Activated CD4-positive, CD25-positive, alpha-beta regulatory T cell treated with anti-CD3 and anti-CD28 coated beads, Interleukin-2, amount 50 U/mL, for 24 hours (primary cell): ENCODE results near the gene EGFLAM.
"Not testable (repeated sequence)": the region's sequence is repeated elsewhere in the genome, so short reads cannot be mapped to it uniquely, and the experiment has no call there.

Experiments used
- ATAC-seq, 2 donors: fragments of 150-1000 bp; cut with Tn5 transposase; one replicate each; pipeline ENCODE4 v1.10.0; 2021; ENCODE audit warnings: mild to moderate bottlenecking in 1 of 2, moderate library complexity in 1 of 2

Gene EGFLAM

DNA sequence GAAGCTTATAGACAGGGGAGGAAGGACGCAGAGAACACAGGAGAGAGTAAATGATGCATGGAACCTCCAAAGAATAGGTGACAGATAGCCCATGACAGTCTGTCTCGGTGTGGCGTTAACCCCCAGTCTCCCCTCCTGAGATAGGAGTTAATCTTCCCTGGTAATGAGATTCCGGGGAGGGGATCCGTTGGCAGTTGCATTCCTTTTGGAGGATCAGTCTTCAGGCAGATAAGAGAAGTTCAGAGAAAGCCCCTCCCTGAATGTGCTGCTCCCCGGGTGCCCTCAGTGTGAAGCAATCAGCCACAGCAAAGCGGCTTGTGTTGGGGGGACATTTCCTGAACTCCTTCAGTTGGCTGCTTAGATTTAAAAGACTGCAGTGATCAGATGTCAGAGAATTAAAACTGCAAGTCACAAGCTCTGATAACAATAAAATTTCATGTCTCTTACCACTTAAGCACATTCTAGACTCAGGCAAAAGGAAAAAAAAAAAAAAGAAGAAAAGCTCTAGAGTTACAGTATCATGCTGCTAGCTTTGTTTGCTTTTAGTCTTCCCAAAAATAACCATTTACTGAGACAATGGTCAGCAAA, 121.1 kb downstream of the EGFLAM start:
- no peak for ATAC-seq

GRCh38 chr5:38380537-38380936, 122.2 kb downstream of the EGFLAM start:
- no peak for ATAC-seq

GRCh38 chr5:38381361-38381760, 123.0 kb downstream of the EGFLAM start:
- no peak for ATAC-seq

DNA sequence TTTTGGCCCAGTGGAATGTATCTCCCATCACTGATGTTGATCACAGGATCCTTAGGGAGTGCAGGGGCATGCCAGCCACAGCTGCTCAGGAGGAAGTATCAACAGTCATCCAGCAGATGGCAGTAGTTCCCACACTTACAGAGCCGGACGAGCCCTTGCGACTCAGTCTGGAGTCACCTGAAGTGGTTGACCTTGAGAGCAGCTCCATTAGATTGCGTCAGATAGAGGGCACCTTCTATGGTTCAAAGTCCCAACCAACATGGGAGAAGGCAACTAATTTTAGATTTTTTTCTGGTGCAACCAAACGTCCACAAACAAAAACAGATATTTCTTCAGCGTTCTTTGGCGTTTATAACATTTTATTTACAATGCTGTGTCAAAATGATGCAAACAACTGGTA, 124.5 kb downstream of the EGFLAM start:
- peak; percentile 44 to 55 for ATAC-seq

DNA sequence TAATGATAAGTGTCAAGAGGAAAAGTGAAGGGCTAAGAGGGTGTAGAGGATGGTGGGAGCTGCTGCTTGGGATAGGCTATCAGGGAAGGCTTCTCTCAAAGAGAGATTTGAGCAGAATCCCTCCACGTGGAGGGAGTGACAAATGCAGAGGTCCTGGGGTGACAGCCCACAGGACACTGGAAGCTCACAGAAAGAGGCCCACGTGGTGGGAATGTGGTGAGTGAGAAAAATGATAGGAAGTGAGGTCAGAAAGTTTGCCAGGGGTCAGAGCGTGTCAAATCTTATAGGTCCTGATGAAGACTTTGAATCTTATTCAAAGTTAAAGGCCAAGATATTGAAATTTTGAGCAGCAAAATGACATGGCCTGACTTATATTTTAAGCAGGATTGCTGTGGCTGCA, 125.3 kb downstream of the EGFLAM start:
- no peak for ATAC-seq

GRCh38 chr5:38384396-38384795, 126.0 kb downstream of the EGFLAM start:
- no peak for ATAC-seq

GRCh38 chr5:38387161-38387560, 128.8 kb downstream of the EGFLAM start:
- no peak for ATAC-seq

DNA sequence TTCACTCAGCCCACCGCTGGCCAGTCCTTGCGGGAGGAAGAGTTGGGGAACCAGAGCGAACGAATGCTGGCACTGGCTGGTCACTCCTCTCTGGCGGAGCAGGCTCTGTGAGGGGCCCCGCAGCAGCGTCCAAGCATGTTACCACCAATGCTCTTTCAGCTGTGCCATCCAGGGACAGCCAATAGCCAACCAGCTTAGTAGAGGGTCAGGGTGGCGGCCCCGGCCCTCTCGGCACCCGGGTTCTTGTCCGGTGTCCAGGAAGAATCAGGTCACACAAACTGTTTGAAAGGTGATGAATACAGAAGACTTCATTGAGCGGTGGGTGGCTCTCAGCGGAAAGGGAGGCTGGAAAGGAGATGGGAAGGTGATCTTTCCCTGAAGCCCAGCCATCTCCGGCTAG, 135.3 kb downstream of the EGFLAM start:
- ATAC-seq = no peak

DNA sequence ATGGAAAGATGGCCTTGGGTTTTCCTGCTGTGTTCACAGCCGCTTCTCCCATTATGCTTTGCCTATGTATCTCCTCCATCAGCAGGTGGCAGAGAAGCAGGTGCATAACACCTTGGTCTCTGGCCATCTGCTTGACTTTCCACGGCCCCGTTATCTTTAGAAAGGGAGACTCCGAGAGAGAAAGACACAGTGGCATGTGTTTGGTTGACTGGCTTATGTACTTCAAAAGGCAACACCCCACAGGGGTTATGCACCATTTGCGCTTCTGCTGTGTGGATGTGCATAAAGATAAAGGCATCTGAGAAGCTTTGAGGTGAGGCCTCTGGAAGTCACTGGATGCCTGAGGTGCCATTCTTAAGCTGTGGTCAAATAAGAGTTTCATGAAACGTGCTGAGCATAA, 138.4 kb downstream of the EGFLAM start:
- no peak for ATAC-seq

GRCh38 chr5:38400365-38400764, 142.0 kb downstream of the EGFLAM start:
- no peak for ATAC-seq

GRCh38 chr5:38401145-38401544, 142.8 kb downstream of the EGFLAM start:
- no peak for ATAC-seq

GRCh38 chr5:38403406-38403805, 145.0 kb downstream of the EGFLAM start:
- no peak for ATAC-seq

GRCh38 chr5:38403877-38404635, 145.7 kb downstream of the EGFLAM start:
- no peak for ATAC-seq

DNA sequence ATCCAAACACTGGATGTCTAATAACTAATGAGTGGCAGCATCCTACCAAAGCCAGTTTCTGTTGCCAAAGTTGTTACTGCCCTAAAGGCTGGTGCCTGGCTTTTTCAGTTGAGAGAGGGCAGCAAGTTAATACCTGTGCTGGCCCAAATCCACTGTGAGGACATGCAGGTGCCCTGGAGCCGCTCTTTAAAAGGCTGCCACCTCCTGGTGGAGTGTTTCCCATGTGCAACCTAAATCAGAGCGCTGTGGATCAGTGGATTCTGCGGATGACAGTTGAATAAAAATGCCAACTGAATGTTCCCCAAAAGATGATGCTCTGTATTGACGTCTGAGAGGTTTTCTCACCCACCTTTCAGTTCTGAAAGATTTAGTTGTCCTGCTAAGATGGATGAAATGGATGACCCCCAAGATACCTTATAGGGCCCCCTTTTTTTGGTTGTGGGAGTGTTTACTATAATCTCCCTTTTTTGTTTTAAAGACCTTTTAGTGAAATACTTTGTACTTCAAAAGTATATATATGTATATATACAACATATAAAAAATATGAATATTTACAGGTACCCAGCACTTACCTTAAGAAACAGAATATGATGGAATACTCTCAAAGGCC, 146.4 kb downstream of the EGFLAM start:
- no peak for ATAC-seq

- ATAC-seq = no peak
Measured at GRCh38 chr5:38408446-38409198, 150.3 kb downstream of the EGFLAM start.

DNA sequence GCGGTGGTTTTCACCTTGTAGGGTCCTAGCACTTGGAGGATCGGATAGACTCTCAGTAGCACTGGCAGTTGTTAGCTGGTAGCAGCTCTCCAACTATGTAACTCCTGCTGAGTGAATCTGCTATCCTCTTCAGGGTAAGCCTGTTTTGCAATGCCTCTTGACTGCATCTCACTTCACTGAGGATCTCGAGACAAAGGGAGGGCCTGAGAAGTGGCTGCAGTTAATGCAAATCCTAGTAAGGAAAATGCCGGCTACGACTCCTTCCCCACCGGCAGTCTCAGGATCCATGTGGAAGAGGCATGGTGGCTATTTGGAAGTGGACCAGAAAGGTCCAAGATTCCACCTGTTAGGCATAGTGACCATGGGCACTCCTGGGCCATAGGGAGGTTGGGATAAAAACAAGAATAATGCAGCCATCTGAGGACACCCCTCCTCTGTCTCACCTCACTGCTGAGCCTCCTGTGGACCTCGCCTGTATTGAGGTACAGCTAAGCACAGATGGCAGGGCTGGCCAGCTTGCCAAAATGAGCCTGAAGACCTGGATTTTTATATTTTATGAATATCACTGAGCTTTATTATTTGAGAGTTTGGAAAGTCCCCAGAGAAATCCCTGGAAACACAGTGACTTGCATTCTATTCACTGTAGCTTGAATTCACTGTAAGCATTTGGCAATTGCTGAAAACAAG, 152.1 kb downstream of the EGFLAM start:
- no peak for ATAC-seq

DNA sequence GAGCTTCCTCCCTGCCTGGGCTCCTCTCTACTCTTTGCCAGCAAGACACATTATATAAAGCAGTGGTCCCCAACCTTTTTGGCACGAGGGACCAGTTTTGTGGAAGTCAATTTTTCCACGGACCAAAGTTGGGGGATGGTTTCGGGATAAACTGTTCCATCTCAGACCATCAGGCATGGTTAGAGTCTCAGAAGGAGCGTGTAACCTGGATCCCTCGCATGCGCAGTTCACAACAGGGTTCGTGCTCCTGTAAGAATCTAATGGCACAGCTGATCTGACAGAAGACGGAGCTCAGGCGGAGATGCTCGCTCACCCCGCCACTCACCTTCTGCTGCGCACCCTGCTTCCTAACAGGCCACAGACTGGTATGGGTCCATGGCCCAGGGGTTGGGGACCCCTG, 155.3 kb downstream of the EGFLAM start:
- ATAC-seq = no peak

DNA sequence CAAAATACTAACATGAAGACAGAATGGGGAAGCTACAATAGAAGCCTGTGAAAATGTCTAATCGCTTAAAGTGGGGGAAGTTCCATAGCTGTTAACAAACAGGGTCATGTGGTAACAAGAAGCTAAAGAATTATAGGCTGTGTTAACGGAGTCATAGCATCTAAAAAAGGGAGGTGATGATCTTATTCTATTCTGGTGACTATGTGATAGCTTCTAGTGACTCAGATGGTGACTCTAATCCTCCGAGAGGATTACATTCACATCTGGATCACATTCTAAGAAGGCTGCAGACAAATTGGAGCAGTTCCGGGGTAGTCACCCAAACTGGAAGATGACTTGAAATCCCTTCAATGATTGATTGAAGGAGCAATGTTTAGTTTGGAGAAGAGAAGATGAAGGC, 156.0 kb downstream of the EGFLAM start:
- no peak for ATAC-seq

- ATAC-seq = not testable (repeated sequence)
Measured at GRCh38 chr5:38415772-38416171, 157.4 kb downstream of the EGFLAM start.

DNA sequence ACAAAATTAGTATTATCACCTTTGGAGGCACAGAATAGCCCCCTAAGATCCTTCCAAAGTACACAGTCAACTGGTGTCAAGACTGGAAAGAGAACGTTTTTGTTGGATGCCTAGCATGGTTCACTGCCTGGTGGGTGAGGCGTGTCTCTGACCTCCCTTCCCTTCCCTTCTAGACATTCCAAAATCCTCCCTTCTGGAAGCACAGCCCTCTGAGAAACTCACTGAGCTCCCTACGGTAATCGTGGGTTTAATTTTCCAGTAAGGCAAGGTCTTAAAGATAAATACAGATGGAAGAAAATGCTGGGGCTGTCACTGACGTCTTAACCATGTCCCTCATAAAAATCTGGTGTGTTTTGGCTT, 159.3 kb downstream of the EGFLAM start:
- no peak for ATAC-seq

GRCh38 chr5:38420246-38420645, 161.9 kb downstream of the EGFLAM start:
- ATAC-seq = no peak

DNA sequence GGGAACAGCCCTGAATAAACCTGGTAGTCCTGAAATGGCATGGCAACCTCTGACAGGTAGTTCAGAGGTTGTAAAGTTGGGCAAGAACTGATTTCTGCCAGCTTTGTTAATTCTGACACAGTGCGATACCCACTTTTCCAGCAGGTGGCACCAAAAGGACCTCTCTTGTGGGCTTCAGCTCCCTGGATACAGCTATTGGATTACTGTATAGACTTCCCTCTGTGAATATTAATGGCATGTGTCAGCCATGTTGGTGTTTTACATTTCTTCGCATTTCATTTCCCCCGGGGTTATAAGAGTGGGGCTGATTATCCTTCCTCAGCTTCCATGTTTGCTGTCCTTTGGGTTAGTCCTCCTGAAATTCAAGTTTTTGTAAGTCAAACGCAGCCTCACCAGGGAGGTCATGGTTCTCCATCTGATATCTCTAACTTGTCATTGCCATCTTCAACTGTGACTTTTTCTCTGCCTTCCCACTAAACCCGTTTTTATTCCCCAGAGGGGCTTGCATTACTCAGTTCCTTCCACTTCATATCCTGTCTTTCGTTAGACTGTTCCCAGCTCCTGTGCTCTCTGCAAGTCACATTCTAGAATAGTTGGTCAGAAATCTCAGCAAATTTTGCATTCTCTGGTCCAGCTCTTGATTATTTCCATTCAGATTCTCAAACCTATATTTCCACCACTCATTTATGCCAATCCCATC, 162.5 kb downstream of the EGFLAM start:
- no peak for ATAC-seq
